Effector memory CD8-positive, alpha-beta T cell (primary cell): ENCODE measurements around the gene COL1A2.

ENCODE experiments used
- ATAC-seq: fragments of 150-1000 bp; cut with Tn5 transposase; replicated peaks from 2 replicates; pipeline ENCODE4 v1.10.0; 2021; ENCODE audit warnings: mild to moderate bottlenecking, moderate library complexity
- DNase-seq, 3 experiments: peaks; one replicate each; pipeline ENCODE4 v3.0.0; 2021
- H3K27ac Mint-ChIP-seq, 2 donors: one replicate each; pipeline ENCODE4 v1.8.0; 2022; ENCODE audit warnings: mild to moderate bottlenecking in 2 of 2, mixed read lengths in 2 of 2, moderate library complexity in 2 of 2
- H3K27me3 Mint-ChIP-seq, 2 donors: one replicate each; pipeline ENCODE4 v1.8.0; 2022; ENCODE audit warnings: mixed read lengths in 2 of 2
- H3K36me3 Mint-ChIP-seq: one replicate; pipeline ENCODE4 v1.8.0; 2022; ENCODE audit warnings: mild to moderate bottlenecking, moderate library complexity, mixed read lengths; ENCODE audit not compliant: insufficient read depth
- H3K4me1 Mint-ChIP-seq, 2 donors: one replicate each; pipeline ENCODE4 v1.8.0; 2022; ENCODE audit warnings: low read depth in 2 of 2, mixed read lengths in 2 of 2
- H3K4me3 Mint-ChIP-seq, 2 donors: one replicate each; pipeline ENCODE4 v1.8.0; 2022; ENCODE audit warnings: mild to moderate bottlenecking in 2 of 2, mixed read lengths in 2 of 2, moderate library complexity in 2 of 2
- H3K9me3 Mint-ChIP-seq, 2 donors: one replicate each; pipeline ENCODE4 v1.8.0; 2022; ENCODE audit warnings: mixed read lengths in 2 of 2

Gene COL1A2

GRCh38 chr7:94453898-94454297, 59.2 kb downstream of the COL1A2 start:
- no peaks in the 10 kb centered on the region for H3K36me3 Mint-ChIP-seq
- H3K9me3 Mint-ChIP-seq = no peaks in the 10 kb centered on the region
- H3K4me3 Mint-ChIP-seq = no peak overlapping the region
- H3K4me1 Mint-ChIP-seq = no peaks in the 10 kb centered on the region
- ATAC-seq (no peak), DNase-seq (no peak)
- no peak overlapping the region for H3K27ac Mint-ChIP-seq
- peaks cover 33 to 38% of the 10 kb centered on the region in 2 donors for H3K27me3 Mint-ChIP-seq

- Mint-ChIP-seq H3K36me3 (no peaks in the 10 kb centered on the region), H3K27me3 (peaks cover 4 to 10% of the 10 kb centered on the region in 2 donors), H3K27ac (no peak overlapping the region), H3K4me1 (no peaks in the 10 kb centered on the region), H3K4me3 (no peak overlapping the region), H3K9me3 (no peaks in the 10 kb centered on the region)
- no peak for ATAC-seq
- DNase-seq = no peak
Measured at GRCh38 chr7:94458041-94458440, 63.3 kb downstream of the COL1A2 start.

GRCh38 chr7:94466516-94466915, 71.8 kb downstream of the COL1A2 start:
- ATAC-seq = no peak
- no peak overlapping the region for H3K4me3 Mint-ChIP-seq
- peaks cover 16 to 26% of the 10 kb centered on the region in 2 donors for H3K27me3 Mint-ChIP-seq
- no peaks in the 10 kb centered on the region for H3K36me3 Mint-ChIP-seq
- H3K27ac Mint-ChIP-seq = no peak overlapping the region
- H3K9me3 Mint-ChIP-seq = no peaks in the 10 kb centered on the region
- DNase-seq = no peak
- H3K4me1 Mint-ChIP-seq = no peaks in the 10 kb centered on the region

GRCh38 chr7:94471604-94472003, 76.9 kb downstream of the COL1A2 start:
- no peaks in the 10 kb centered on the region for H3K9me3 Mint-ChIP-seq
- no peaks in the 10 kb centered on the region for H3K36me3 Mint-ChIP-seq
- no peaks in the 10 kb centered on the region for H3K4me1 Mint-ChIP-seq
- no peak overlapping the region for H3K4me3 Mint-ChIP-seq
- DNase-seq (no peak), ATAC-seq (no peak)
- peaks cover 8 to 24% of the 10 kb centered on the region in 2 donors for H3K27me3 Mint-ChIP-seq
- no peak overlapping the region for H3K27ac Mint-ChIP-seq

GRCh38 chr7:94472608-94473007, 77.9 kb downstream of the COL1A2 start:
- H3K9me3 Mint-ChIP-seq = no peaks in the 10 kb centered on the region
- H3K27me3 Mint-ChIP-seq = peaks cover 8 to 16% of the 10 kb centered on the region in 2 donors
- no peak for ATAC-seq
- no peak for DNase-seq
- no peak overlapping the region for H3K27ac Mint-ChIP-seq
- no peak overlapping the region for H3K4me3 Mint-ChIP-seq
- no peaks in the 10 kb centered on the region for H3K36me3 Mint-ChIP-seq
- no peaks in the 10 kb centered on the region for H3K4me1 Mint-ChIP-seq

- no peaks in the 10 kb centered on the region for H3K9me3 Mint-ChIP-seq
- no peak overlapping the region for H3K27ac Mint-ChIP-seq
- no peak overlapping the region for H3K4me3 Mint-ChIP-seq
- no peaks in the 10 kb centered on the region for H3K4me1 Mint-ChIP-seq
- DNase-seq (no peak), ATAC-seq (no peak)
- peaks cover 0 to 7% of the 10 kb centered on the region in 2 donors for H3K27me3 Mint-ChIP-seq
- H3K36me3 Mint-ChIP-seq = no peaks in the 10 kb centered on the region
Measured at GRCh38 chr7:94476251-94476840, 81.7 kb downstream of the COL1A2 start.

- DNase-seq = no peak
- Mint-ChIP-seq H3K9me3 (no peaks in the 10 kb centered on the region), H3K4me3 (no peak overlapping the region), H3K27me3 (peaks cover 0 to 7% of the 10 kb centered on the region in 2 donors), H3K27ac (no peak overlapping the region), H3K36me3 (no peaks in the 10 kb centered on the region), H3K4me1 (no peaks in the 10 kb centered on the region)
- no peak for ATAC-seq
Measured at GRCh38 chr7:94477878-94478277, 83.2 kb downstream of the COL1A2 start.

GRCh38 chr7:94478648-94479214, 84.0 kb downstream of the COL1A2 start:
- Mint-ChIP-seq H3K4me3 (no peak overlapping the region), H3K27me3 (peaks cover 5 to 11% of the 10 kb centered on the region in 2 donors)

More at GRCh38 chr7:94478648-94479214, 84.0 kb downstream of the COL1A2 start:
- no peaks in the 10 kb centered on the region for H3K36me3 Mint-ChIP-seq
- ATAC-seq = no peak
- DNase-seq = no peak
- H3K27ac Mint-ChIP-seq = no peak overlapping the region
- H3K9me3 Mint-ChIP-seq = no peaks in the 10 kb centered on the region
- no peaks in the 10 kb centered on the region for H3K4me1 Mint-ChIP-seq
